GM18508 (cell line): ENCODE measurements around the gene CSNK1D.
"Not testable (repeated sequence)": the region's sequence is repeated elsewhere in the genome, so short reads cannot be mapped to it uniquely, and the experiment has no call there.

Source experiments
- ATAC-seq: cut with Tn5 transposase; IDR thresholded peaks from one replicate; pipeline ENCODE4 v1.9.1; 2021; ENCODE audit warnings: moderate number of reproducible peaks; ENCODE audit not compliant: insufficient read depth, unreplicated experiment

CSNK1D gene

GRCh38 chr17:82254746-82255145 lies 18.8 kb downstream of the CSNK1D start:
- not testable (repeated sequence) for ATAC-seq

- not testable (repeated sequence) for ATAC-seq
Measured at GRCh38 chr17:82254096-82254495, 19.4 kb downstream of the CSNK1D start.

- ATAC-seq, result no peak
Measured at GRCh38 chr17:82253179-82253544, 20.3 kb downstream of the CSNK1D start.

GRCh38 chr17:82252511-82253178 lies 20.9 kb downstream of the CSNK1D start:
- ATAC-seq, result no peak

GRCh38 chr17:82250868-82251500 lies 22.5 kb downstream of the CSNK1D start:
- no peak for ATAC-seq

- no peak for ATAC-seq
Measured at GRCh38 chr17:82249896-82250581, 23.5 kb downstream of the CSNK1D start.

- ATAC-seq, result no peak
Measured at GRCh38 chr17:82248815-82249674, 24.5 kb downstream of the CSNK1D start.

- ATAC-seq, result no peak
Measured at GRCh38 chr17:82247856-82248671, 25.4 kb downstream of the CSNK1D start.

- no peak for ATAC-seq
Measured at GRCh38 chr17:82247182-82247823, 26.2 kb downstream of the CSNK1D start.

- no peak for ATAC-seq
Measured at GRCh38 chr17:82246365-82247181, 26.9 kb downstream of the CSNK1D start.

- no peak for ATAC-seq
Measured at GRCh38 chr17:82246040-82246364, 27.5 kb downstream of the CSNK1D start.

GRCh38 chr17:82245134-82246039 lies 28.1 kb downstream of the CSNK1D start:
- no peak for ATAC-seq

GRCh38 chr17:82244413-82245133 lies 28.9 kb downstream of the CSNK1D start:
- ATAC-seq, result no peak

GRCh38 chr17:82243648-82244412 lies 29.7 kb downstream of the CSNK1D start:
- ATAC-seq, result no peak

GRCh38 chr17:82242977-82243647 lies 30.4 kb downstream of the CSNK1D start:
- no peak for ATAC-seq

GRCh38 chr17:82242698-82242976 lies 30.9 kb downstream of the CSNK1D start:
- no peak for ATAC-seq
